Liver (tissue), 3 donors: ENCODE measurements around the gene TSPAN5.

Experiments used
- SP1 ChIP-seq: IDR thresholded peaks from 2 replicates; pipeline ENCODE4 v1.6.1; 2018; ENCODE audit warnings: antibody characterized with exemption, mild to moderate bottlenecking
- TAF1 ChIP-seq: conservative IDR thresholded peaks from 2 replicates; pipeline ENCODE4 v1.6.1; 2016; ENCODE audit warnings: antibody characterized with exemption, mild to moderate bottlenecking
- YY1 ChIP-seq: IDR thresholded peaks from 2 replicates; pipeline ENCODE4 v1.6.1; 2016; ENCODE audit warnings: antibody characterized with exemption, mild to moderate bottlenecking
- TF ChIP-seq, protein P1 (sequence below): fragments of 150-350 bp; IDR thresholded peaks from 2 replicates; pipeline ENCODE4 v1.5.1; 2017; ENCODE audit warnings: improper control_type of control experiment, low read depth, low read length; ENCODE audit not compliant: missing input control
- TF ChIP-seq, protein P2 (sequence below): IDR thresholded peaks from 2 replicates; pipeline ENCODE4 v1.6.1; 2016; ENCODE audit warnings: antibody characterized with exemption
- TF ChIP-seq, protein P3 (sequence below): IDR thresholded peaks from 2 replicates; pipeline ENCODE4 v1.6.1; 2016; ENCODE audit warnings: antibody characterized with exemption
- TF ChIP-seq, protein P4 (sequence below): IDR thresholded peaks from 2 replicates; pipeline ENCODE4 v1.6.1; 2016; ENCODE audit warnings: antibody characterized with exemption
- donor health status: healthy.
- donor health status: healthy.

DNA sequence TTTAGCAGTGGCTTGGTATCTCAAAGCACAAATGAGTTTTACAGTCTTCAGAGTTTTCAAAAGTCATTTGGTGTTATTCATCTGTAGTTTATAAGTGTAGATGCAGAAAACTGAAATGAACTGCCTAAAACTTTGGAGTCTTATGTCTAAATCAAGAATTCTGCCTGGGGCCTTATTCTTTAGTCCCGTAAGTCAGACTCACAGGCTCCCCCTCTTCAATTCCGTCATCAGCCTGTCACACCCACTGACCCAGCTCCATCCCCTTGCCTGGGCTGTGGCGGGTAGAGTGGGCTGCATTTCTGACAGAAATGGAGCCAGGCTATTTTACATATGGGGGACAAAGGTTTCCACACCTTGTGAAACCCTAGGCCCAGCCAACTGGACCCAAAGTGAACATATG lies 44.3 kb downstream of the TSPAN5 start:
- TF ChIP-seq, protein P1, sequence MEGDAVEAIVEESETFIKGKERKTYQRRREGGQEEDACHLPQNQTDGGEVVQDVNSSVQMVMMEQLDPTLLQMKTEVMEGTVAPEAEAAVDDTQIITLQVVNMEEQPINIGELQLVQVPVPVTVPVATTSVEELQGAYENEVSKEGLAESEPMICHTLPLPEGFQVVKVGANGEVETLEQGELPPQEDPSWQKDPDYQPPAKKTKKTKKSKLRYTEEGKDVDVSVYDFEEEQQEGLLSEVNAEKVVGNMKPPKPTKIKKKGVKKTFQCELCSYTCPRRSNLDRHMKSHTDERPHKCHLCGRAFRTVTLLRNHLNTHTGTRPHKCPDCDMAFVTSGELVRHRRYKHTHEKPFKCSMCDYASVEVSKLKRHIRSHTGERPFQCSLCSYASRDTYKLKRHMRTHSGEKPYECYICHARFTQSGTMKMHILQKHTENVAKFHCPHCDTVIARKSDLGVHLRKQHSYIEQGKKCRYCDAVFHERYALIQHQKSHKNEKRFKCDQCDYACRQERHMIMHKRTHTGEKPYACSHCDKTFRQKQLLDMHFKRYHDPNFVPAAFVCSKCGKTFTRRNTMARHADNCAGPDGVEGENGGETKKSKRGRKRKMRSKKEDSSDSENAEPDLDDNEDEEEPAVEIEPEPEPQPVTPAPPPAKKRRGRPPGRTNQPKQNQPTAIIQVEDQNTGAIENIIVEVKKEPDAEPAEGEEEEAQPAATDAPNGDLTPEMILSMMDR: no peak
- TF ChIP-seq TAF1 (no peak), YY1 (no peak), SP1 (no peak)
- TF ChIP-seq, protein P2, sequence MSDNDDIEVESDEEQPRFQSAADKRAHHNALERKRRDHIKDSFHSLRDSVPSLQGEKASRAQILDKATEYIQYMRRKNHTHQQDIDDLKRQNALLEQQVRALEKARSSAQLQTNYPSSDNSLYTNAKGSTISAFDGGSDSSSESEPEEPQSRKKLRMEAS: no peak
- TF ChIP-seq, protein P3, sequence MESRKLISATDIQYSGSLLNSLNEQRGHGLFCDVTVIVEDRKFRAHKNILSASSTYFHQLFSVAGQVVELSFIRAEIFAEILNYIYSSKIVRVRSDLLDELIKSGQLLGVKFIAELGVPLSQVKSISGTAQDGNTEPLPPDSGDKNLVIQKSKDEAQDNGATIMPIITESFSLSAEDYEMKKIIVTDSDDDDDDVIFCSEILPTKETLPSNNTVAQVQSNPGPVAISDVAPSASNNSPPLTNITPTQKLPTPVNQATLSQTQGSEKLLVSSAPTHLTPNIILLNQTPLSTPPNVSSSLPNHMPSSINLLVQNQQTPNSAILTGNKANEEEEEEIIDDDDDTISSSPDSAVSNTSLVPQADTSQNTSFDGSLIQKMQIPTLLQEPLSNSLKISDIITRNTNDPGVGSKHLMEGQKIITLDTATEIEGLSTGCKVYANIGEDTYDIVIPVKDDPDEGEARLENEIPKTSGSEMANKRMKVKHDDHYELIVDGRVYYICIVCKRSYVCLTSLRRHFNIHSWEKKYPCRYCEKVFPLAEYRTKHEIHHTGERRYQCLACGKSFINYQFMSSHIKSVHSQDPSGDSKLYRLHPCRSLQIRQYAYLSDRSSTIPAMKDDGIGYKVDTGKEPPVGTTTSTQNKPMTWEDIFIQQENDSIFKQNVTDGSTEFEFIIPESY: no peak
- TF ChIP-seq, protein P4, sequence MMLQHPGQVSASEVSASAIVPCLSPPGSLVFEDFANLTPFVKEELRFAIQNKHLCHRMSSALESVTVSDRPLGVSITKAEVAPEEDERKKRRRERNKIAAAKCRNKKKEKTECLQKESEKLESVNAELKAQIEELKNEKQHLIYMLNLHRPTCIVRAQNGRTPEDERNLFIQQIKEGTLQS: no peak
